Frontal cortex (tissue), 4 donors: ENCODE results near the gene PHLDA3. TPM values are rescaled to one million over a fixed set of nuclear protein-coding genes. Genes with fewer than 3 reads are reported as not detected.
A peak's percentile ranks its signal among the peaks of the same experiment; 100 is the strongest.

ENCODE experiments used
- DNase-seq, 2 donors: peaks; one replicate each; pipeline ENCODE4 v3.0.0; 2012; ENCODE audit warnings: low spot score in 2 of 2
- FAIRE-seq: peaks from 2 replicates; lab custom pipeline; 2012; peaks lifted over from hg19 to GRCh38; lab: Jason Lieb, UNC
- total RNA-seq: library from RNA; depleted of rRNA; stranded (reverse); fragments of >200 nt; gene quantifications from one replicate; pipeline ENCODE4 v1.2.3, GENCODE V29; 2014
- donor health status: control.
- donor health status: control.
- donor health status: control.

PHLDA3 gene
- total RNA-seq, 1 donor from 2014 or later, result 5.7 TPM

GRCh38 chr1:201470581-201470980 lies 1.6 kb upstream of the PHLDA3 start:
- no peak for DNase-seq
- no peak for FAIRE-seq

- DNase-seq, result no peak
Measured at GRCh38 chr1:201469645-201470074, 672 bp upstream of the PHLDA3 start.

DNA sequence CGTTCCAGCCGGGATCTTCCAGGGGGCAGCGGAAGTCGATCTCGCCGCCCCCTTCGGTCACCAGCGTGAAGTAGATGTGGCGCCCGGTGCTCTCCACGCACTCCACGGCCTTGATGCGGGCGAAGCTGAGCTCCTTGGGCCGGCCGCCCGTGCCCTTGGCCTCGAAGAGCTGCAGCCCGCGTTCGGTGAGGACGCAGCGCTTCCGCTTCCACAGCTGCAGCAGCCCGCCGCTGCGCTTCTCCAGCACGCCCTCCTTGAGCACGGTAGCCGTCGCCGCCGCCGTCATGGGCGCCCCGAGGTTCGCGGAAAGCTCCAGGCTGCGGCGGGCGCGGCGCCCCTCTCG lies 516 bp downstream of the PHLDA3 start:
- DNase-seq (peak; percentile 44 to 58), FAIRE-seq (no peak)

More at GRCh38 chr1:201469645-201470074, 672 bp upstream of the PHLDA3 start:
- FAIRE-seq, result no peak

- FAIRE-seq (no peak), DNase-seq (no peak)
Measured at GRCh38 chr1:201466492-201466891, 2.5 kb downstream of the PHLDA3 start.

- DNase-seq (no peak), FAIRE-seq (no peak)
Measured at GRCh38 chr1:201465698-201466290, 3.2 kb downstream of the PHLDA3 start.

- FAIRE-seq, result no peak
- peak in 1 of 2 donors; percentile 40 for DNase-seq
Measured at GRCh38 chr1:201463071-201463552, 5.9 kb downstream of the PHLDA3 start.

DNA sequence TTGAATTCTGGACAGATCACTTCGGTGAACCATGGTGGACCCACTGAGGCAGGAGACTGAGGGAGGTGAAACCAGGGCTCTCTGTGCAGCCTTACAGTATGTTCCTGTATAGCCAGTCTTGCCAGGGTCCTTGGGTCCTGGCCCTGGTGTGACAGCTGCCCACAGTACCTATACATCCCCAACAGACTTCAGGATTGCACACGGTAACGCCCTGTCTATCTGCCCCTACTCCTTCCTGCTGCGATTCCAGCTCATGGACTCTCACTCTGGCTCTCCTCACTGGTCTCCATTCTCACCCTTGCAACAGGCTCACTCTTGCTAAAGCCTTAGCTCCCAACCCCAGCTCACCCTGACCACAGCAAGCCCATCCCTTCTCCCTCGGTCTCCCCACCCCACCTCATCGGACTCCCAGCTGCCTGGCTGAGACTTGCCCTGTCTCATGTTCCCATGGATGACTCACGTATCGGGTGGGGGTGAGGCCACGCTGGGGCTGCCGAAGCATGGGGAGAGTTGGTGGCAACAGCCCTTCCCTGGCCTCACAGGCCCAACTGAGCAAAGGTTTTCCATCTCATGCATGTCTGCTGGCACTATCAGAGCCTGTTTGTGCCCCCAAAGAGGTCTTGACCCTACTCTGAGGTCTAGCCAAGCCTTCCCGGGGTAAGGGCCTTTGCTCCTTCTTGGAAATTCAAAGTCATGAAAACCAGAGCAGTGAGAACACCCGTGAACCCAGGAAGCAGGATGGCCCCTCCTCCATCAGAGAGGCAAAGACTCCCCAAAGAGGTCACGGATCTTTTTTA lies 7.1 kb downstream of the PHLDA3 start:
- FAIRE-seq, result no peak
- DNase-seq, result peak in 1 of 2 donors; percentile 49

DNA sequence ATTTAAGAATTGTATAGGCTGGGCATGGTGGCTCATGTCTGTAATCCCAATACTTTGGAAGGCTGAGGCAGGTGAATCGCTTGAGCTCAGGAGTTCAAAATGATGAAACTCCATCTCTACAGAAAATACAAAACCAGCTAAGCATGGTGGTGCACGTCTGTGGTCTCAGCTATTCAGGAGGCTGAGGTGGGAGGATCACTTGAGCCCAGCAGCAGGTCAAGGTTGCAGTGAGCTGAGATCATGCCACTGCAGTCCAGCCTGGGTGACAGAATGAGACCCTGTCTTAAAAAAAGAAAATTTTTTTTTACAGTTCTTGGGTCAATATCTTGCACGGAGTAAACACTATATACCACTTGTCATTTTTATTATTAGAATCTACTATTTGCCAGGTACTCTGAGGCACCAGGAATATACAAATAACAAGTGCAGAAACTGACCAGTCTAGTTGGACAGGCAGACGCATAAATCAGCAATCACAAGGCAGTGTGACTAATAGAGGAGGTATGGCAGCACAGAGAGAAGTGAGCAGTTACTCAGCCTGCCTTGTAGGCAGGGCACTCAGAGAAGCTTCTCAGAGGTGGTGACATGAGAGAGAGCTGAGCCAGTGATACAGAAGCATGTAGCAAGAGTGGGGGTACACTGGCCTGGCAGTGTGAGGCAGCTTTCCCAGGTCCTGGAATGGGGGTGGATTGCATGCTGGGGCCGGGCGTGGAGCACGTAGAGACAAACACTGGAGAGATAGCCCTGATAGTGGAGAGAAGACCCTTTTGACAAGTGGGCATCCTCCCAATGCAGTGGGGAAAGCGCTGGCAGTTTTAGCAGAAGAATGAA lies 8.0 kb downstream of the PHLDA3 start:
- FAIRE-seq (no peak), DNase-seq (no peak)

GRCh38 chr1:201459775-201460174 lies 9.2 kb downstream of the PHLDA3 start:
- no peak for DNase-seq
- no peak for FAIRE-seq

GRCh38 chr1:201459052-201459451 lies 9.9 kb downstream of the PHLDA3 start:
- no peak for FAIRE-seq
- DNase-seq, result no peak

DNA sequence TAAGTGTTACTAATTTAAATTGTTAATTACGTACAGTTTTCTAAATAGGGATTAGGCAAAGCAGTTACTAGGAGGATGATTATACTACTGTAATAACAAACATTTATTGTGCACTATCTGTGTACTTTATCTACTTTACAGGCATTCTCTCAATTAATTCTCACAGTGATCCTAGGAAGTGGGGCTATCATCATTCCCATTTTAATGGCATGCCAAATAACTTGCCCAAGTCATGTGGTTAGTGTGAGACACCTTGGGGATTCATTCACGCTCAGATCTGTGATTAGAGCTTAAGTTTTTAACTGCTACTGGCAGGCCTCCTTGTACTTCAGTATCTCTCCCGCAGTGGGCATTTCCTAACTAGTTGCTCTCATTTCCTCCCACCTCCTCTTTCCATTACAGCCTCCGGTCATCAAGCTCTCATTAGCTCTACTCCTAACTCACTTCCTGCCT lies 11.5 kb downstream of the PHLDA3 start:
- FAIRE-seq (no peak), DNase-seq (no peak)

DNA sequence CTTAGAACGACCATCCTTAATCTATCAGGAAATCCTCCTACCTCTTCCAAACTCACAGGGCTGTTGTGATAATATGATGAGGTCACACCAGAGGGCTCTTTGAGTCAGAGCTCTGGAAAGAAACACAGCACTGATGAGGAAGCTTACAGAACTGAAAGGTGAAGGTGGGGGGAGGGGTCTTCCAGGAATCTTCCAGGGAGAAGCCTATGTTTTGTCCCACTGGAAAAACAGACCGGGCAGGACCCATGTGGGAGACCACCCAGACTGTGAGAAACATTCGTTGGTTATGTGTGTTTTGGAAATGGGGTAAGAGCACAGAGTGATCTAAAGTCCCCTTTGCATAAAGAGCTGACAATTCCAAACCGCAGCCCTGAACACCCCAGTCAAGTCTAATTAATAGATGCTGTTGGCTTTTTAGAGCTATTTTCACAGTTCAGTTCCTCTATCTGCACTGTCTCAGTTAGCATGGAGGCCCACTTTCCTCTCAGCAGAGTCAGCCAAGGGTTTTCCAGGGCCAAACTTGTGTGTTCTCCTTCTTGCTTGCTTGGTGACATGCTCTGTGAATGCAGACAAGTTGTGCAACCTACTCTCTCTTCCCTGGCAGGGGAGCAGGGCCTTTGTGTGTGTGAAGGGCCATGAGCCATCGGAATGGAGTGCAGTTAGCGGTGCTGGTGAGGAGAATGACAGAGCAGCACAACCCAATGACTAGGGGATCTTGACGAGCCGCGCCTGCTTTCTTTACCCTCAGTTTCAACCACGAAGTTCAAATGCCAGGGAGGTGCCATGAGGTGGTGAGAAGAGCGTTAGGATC lies 12.3 kb downstream of the PHLDA3 start:
- DNase-seq, result no peak
- FAIRE-seq, result no peak

- FAIRE-seq, result no peak
- no peak for DNase-seq
Measured at GRCh38 chr1:201455098-201455497, 13.9 kb downstream of the PHLDA3 start.

- FAIRE-seq, result no peak
Measured at GRCh38 chr1:201454608-201455007, 14.4 kb downstream of the PHLDA3 start.

DNA sequence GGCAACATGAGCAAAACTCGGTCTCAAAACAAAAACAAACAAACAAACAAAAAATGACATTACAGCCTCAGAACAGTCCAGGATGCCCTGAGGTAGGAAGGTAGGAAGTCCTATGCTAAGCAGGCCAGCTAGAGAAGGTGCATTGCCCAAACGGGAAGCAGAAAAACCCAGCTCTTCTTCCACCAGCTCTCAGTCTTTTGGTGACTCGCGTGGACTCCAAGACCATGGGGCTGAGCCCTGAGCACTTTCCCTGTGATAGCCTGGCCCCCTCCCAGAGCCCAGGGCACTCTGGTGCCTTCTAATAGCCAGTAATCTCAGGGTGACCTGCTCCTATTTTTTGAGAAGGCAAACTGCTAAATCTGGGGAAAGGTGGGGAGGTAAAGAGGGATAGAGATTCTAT lies 16.1 kb downstream of the PHLDA3 start:
- no peak for DNase-seq
- FAIRE-seq, result no peak

More at GRCh38 chr1:201454608-201455007, 14.4 kb downstream of the PHLDA3 start:
- no peak for DNase-seq

GRCh38 chr1:201450721-201451291 lies 18.2 kb downstream of the PHLDA3 start:
- DNase-seq (peak in 1 of 2 donors; percentile 51), FAIRE-seq (no peak)

GRCh38 chr1:201448990-201449389 lies 20.0 kb downstream of the PHLDA3 start:
- FAIRE-seq (no peak), DNase-seq (no peak)

GRCh38 chr1:201447903-201448871 lies 20.8 kb downstream of the PHLDA3 start:
- DNase-seq (peak; percentile 58 to 61), FAIRE-seq (no peak)
